ENCODE measurements around the gene C5orf58.

DNA sequence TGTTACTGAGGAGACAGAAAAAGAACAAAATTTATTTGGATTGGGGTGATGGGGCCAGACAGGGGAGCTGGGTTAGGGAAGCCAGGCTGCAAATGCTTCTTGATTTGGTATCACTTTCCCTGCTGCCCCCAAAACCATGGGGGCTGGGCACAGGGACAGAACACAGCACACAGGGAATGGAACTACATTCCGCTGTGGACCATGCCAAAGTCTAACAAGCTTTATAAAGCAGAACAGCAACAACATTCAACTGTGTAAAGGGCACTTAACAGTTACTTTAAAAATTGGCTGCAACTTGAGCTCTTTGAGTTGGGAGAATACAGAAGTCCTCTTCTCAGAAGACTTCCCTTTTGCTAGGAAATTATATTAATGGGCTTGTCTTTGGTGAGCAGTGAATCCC is 23.8 kb downstream of the C5orf58 start:
- TF ChIP-seq, protein P1, sequence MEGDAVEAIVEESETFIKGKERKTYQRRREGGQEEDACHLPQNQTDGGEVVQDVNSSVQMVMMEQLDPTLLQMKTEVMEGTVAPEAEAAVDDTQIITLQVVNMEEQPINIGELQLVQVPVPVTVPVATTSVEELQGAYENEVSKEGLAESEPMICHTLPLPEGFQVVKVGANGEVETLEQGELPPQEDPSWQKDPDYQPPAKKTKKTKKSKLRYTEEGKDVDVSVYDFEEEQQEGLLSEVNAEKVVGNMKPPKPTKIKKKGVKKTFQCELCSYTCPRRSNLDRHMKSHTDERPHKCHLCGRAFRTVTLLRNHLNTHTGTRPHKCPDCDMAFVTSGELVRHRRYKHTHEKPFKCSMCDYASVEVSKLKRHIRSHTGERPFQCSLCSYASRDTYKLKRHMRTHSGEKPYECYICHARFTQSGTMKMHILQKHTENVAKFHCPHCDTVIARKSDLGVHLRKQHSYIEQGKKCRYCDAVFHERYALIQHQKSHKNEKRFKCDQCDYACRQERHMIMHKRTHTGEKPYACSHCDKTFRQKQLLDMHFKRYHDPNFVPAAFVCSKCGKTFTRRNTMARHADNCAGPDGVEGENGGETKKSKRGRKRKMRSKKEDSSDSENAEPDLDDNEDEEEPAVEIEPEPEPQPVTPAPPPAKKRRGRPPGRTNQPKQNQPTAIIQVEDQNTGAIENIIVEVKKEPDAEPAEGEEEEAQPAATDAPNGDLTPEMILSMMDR (tag by site-specific recombination; IDR thresholded peaks at IDR 0.05), result no peak
- TF ChIP-seq BCL11A (tag by site-specific recombination; IDR thresholded peaks at IDR 0.05; ENCODE audit: low read depth), result no peak
- no peak for TF ChIP-seq ZNF202 (tag by site-specific recombination; IDR thresholded peaks at IDR 0.05; ENCODE audit: borderline replicate concordance)
- TF ChIP-seq ZNF292 (tag by site-specific recombination; IDR thresholded peaks at IDR 0.05; ENCODE audit: borderline replicate concordance, low read depth), result no peak
- no peak for TF ChIP-seq ZNF274 (IDR thresholded peaks at IDR 0.05; ENCODE audit: low read length)
- no peak for TF ChIP-seq ZNF274 (tag by site-specific recombination; IDR thresholded peaks at IDR 0.05; ENCODE audit: borderline replicate concordance)
- no peak for TF ChIP-seq ZNF350 (tag by site-specific recombination; IDR thresholded peaks at IDR 0.05)
- TF ChIP-seq MEIS1 (CRISPR knock-in tag; IDR thresholded peaks at IDR 0.05; ENCODE audit: borderline replicate concordance), result no peak
- TF ChIP-seq, protein P2, sequence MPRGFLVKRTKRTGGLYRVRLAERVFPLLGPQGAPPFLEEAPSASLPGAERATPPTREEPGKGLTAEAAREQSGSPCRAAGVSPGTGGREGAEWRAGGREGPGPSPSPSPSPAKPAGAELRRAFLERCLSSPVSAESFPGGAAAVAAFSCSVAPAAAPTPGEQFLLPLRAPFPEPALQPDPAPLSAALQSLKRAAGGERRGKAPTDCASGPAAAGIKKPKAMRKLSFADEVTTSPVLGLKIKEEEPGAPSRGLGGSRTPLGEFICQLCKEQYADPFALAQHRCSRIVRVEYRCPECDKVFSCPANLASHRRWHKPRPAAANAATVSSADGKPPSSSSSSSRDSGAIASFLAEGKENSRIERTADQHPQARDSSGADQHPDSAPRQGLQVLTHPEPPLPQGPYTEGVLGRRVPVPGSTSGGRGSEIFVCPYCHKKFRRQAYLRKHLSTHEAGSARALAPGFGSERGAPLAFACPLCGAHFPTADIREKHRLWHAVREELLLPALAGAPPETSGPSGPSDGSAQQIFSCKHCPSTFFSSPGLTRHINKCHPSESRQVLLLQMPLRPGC (tag by site-specific recombination; IDR thresholded peaks at IDR 0.05), result no peak
- TF ChIP-seq ZNF600 (tag by site-specific recombination; IDR thresholded peaks at IDR 0.05), result no peak
- TF ChIP-seq ZNF558 (tag by site-specific recombination; IDR thresholded peaks at IDR 0.05), result no peak
- no peak for TF ChIP-seq ZNF776 (tag by site-specific recombination; IDR thresholded peaks at IDR 0.05; ENCODE audit: borderline replicate concordance)
- TF ChIP-seq ZNF266 (tag by site-specific recombination; IDR thresholded peaks at IDR 0.05; ENCODE audit: low read depth), result no peak
- TF ChIP-seq, protein P3, sequence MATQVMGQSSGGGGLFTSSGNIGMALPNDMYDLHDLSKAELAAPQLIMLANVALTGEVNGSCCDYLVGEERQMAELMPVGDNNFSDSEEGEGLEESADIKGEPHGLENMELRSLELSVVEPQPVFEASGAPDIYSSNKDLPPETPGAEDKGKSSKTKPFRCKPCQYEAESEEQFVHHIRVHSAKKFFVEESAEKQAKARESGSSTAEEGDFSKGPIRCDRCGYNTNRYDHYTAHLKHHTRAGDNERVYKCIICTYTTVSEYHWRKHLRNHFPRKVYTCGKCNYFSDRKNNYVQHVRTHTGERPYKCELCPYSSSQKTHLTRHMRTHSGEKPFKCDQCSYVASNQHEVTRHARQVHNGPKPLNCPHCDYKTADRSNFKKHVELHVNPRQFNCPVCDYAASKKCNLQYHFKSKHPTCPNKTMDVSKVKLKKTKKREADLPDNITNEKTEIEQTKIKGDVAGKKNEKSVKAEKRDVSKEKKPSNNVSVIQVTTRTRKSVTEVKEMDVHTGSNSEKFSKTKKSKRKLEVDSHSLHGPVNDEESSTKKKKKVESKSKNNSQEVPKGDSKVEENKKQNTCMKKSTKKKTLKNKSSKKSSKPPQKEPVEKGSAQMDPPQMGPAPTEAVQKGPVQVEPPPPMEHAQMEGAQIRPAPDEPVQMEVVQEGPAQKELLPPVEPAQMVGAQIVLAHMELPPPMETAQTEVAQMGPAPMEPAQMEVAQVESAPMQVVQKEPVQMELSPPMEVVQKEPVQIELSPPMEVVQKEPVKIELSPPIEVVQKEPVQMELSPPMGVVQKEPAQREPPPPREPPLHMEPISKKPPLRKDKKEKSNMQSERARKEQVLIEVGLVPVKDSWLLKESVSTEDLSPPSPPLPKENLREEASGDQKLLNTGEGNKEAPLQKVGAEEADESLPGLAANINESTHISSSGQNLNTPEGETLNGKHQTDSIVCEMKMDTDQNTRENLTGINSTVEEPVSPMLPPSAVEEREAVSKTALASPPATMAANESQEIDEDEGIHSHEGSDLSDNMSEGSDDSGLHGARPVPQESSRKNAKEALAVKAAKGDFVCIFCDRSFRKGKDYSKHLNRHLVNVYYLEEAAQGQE (tag by site-specific recombination; IDR thresholded peaks at IDR 0.05), result no peak
- no peak for TF ChIP-seq ZNF837 (tag by site-specific recombination; IDR thresholded peaks at IDR 0.05)
